Stimulated activated memory B cell treated with anti-CD40 and anti-IgM and Interleukin-4, amounts not matched to agents 10 μg/mL and 1 μg/mL and 100 μg/mL, for 72 hours (primary cell): ENCODE measurements around the gene ABCA8.
"Not testable (repeated sequence)": the region's sequence is repeated elsewhere in the genome, so short reads cannot be mapped to it uniquely, and the experiment has no call there.

Source experiments
- ATAC-seq: fragments of 150-1000 bp; cut with Tn5 transposase; 2 replicates; pipeline ENCODE4 v1.10.0; 2021
- H3K27ac Mint-ChIP-seq: one replicate; pipeline ENCODE4 v1.8.0; 2022; ENCODE audit warnings: mild to moderate bottlenecking, mixed read lengths
- H3K27me3 Mint-ChIP-seq: one replicate; pipeline ENCODE4 v1.8.0; 2022; ENCODE audit warnings: mixed read lengths
- H3K36me3 Mint-ChIP-seq: one replicate; pipeline ENCODE4 v1.8.0; 2022; ENCODE audit warnings: mixed read lengths
- H3K4me1 Mint-ChIP-seq: one replicate; pipeline ENCODE4 v1.8.0; 2022; ENCODE audit warnings: mixed read lengths
- H3K4me3 Mint-ChIP-seq: one replicate; pipeline ENCODE4 v1.8.0; 2022; ENCODE audit warnings: mild to moderate bottlenecking, moderate library complexity, mixed read lengths
- H3K9me3 Mint-ChIP-seq: one replicate; pipeline ENCODE4 v1.8.0; 2022; ENCODE audit warnings: mixed read lengths

Gene ABCA8

DNA sequence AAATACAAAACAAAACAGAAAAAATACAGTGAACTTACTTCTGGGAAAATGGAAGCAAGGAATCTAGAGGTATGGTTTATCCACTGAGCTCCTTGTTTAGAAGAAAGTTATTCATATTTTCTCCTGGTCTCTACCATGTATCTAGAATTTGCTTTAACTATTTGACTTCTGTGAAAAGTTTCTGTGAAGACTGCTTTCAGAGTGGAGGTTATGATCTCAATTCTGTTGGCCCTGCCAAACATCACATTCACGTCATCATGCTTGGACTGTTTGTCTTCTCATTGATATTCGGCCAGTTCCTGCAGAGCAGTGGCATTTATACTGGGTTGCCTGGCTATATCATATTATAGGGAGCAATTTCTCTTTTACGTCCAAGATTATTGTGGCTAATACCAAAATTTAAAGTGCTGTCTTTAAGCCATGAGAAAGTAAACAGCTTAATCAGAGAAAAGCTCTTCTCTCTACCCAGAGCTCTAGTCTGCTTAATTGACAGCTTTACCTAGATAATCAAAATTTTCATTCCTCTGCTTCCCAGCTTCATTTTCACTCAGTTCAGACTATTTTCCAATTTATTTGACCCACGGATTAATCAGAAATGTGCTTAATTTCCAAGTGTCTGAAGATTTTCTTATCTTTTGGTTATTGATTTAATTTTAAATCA is at the start of gene ABCA8:
Gene ABCA8, minus strand, starts transcription at position 212 of the 661 bp plus-strand sequence. CDS start 13,358 bp downstream, outside the sequence.
- Mint-ChIP-seq H3K27ac (no peak within 1 kb of the TSS), H3K36me3 (no peaks in the 10 kb centered on the region), H3K4me1 (no peaks in the 10 kb centered on the region), H3K9me3 (no peaks in the 10 kb centered on the region), H3K4me3 (no peak within 1 kb of the TSS), H3K27me3 (no peaks in the 10 kb centered on the region)
- no peak for ATAC-seq

DNA sequence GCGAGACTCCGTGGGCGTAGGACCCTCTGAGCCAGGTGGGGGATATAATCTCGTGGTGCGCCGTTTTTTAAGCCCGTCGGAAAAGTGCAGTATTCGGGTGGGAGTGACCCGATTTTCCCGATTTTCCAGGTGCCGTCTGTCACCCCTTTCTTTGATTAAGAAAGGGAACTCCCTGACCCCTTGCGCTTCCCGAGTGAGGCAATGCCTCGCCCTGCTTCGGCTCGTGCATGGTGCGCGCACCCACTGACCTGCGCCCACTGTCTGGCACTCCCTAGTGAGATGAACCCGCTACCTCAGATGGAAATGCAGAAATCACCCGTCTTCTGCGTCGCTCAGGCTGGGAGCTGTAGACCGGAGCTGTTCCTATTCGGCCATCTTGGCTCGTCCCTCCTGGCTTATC is 49.6 kb upstream of the ABCA8 start:
- H3K4me1 Mint-ChIP-seq, H3K27ac Mint-ChIP-seq, H3K9me3 Mint-ChIP-seq, H3K36me3 Mint-ChIP-seq, ATAC-seq, H3K27me3 Mint-ChIP-seq, H3K4me3 Mint-ChIP-seq: not testable (repeated sequence)

DNA sequence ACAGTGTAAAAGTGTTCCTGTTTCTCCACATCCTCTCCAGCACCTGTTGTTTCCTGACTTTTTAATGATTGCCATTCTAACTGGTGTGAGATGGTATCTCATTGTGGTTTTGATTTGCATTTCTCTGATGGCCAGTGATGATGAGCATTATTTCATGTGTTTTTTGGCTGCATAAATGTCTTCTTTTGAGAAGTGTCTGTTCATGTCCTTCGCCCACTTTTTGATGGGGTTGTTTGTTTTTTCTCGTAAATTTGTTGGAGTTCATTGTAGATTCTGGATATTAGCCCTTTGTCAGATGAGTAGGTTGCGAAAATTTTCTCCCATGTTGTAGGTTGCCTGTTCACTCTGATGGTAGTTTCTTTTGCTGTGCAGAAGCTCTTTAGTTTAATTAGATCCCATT is 44.6 kb upstream of the ABCA8 start:
- not testable (repeated sequence) for H3K4me3 Mint-ChIP-seq, H3K27me3 Mint-ChIP-seq, H3K36me3 Mint-ChIP-seq, H3K4me1 Mint-ChIP-seq, ATAC-seq, H3K9me3 Mint-ChIP-seq, H3K27ac Mint-ChIP-seq

DNA sequence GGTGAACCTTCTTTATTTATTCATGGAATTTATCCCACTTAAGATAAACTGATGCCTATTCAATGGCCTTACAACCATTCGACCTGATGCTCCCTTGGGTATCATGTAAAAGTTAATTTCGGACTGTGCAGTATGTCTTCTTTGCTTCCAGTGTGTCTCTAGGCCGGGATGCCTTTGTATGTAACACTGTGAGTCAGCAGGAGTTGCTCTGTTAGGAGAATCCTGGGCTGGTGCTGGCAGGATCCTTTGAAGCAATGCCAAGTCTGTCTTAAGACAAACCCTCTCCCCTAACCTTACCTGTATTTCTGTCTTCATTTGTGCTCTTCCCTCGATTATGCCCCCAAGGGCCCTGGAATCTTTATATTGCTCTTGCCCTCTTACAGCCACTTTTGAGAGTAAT is 37.9 kb upstream of the ABCA8 start:
- H3K27me3 Mint-ChIP-seq, result no peaks in the 10 kb centered on the region
- no peak overlapping the region for H3K4me3 Mint-ChIP-seq
- no peak overlapping the region for H3K27ac Mint-ChIP-seq
- ATAC-seq, result no peak
- H3K4me1 Mint-ChIP-seq, result no peaks in the 10 kb centered on the region
- no peaks in the 10 kb centered on the region for H3K36me3 Mint-ChIP-seq
- no peaks in the 10 kb centered on the region for H3K9me3 Mint-ChIP-seq

- Mint-ChIP-seq H3K27ac (no peak overlapping the region), H3K4me3 (no peak overlapping the region), H3K4me1 (no peaks in the 10 kb centered on the region), H3K27me3 (no peaks in the 10 kb centered on the region), H3K36me3 (no peaks in the 10 kb centered on the region), H3K9me3 (no peaks in the 10 kb centered on the region)
- ATAC-seq, result no peak
Measured at GRCh38 chr17:68987966-68988365, 32.8 kb upstream of the ABCA8 start.

DNA sequence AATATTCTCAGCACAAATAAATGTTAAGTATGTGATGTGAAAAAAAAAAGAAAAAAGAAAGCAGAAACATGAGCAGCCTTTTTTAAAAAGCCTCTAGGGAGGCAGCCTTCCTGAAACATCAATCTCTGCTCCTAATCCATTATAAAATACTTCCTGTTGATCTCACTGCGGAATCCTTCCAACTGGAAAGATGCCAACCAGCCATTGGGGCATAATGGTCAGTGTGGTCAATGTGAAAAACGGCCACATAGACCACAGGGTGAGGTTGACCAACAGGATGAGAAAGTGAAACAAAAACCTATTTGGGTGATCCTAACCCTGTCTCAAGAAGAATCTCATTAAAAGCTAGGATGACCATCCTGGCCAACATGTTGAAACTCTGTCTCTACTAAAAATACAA is 26.1 kb upstream of the ABCA8 start:
- Mint-ChIP-seq H3K27ac (no peak overlapping the region), H3K4me1 (no peaks in the 10 kb centered on the region), H3K27me3 (peaks cover 5% of the 10 kb centered on the region), H3K9me3 (no peaks in the 10 kb centered on the region), H3K4me3 (no peak overlapping the region), H3K36me3 (no peaks in the 10 kb centered on the region)
- no peak for ATAC-seq

GRCh38 chr17:68973098-68973846 is 18.1 kb upstream of the ABCA8 start:
- peak overlapping the region; percentile 22 for H3K27ac Mint-ChIP-seq
- ATAC-seq, result no peak
- H3K4me3 Mint-ChIP-seq, result no peak overlapping the region
- peaks cover 6% of the 10 kb centered on the region for H3K4me1 Mint-ChIP-seq
- H3K27me3 Mint-ChIP-seq, result peaks cover 21% of the 10 kb centered on the region
- peaks cover 3% of the 10 kb centered on the region for H3K9me3 Mint-ChIP-seq
- no peaks in the 10 kb centered on the region for H3K36me3 Mint-ChIP-seq

DNA sequence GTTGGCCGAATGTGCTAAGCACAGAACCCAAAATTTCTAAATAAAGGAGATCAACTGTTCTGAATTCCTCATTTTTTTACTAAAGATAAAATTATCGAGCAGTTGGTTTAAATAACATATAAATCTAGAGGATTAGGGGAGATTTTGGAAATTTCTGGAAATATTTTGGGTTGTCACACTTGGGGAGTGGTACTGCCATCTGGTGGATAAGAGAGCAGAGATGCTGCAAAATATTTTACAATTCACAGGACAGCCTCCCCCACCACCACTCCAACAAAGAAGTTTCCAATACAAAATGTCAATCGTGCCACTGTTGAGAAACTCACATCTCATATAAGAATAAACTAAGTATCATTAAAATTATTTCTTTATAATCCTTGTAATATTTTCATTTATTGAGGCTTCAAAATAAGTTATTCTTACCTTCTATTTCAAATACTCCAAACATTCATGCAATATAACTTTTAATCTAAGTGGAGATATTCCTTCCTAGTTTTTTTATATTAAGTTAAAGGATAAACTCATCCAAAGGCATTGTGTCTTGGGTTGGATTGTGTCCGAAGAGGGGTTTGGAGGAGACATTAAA is 17.0 kb upstream of the ABCA8 start:
- Mint-ChIP-seq H3K9me3 (peaks cover 3% of the 10 kb centered on the region), H3K27ac (no peak overlapping the region), H3K27me3 (peaks cover 22% of the 10 kb centered on the region), H3K4me1 (peaks cover 6% of the 10 kb centered on the region), H3K4me3 (no peak overlapping the region), H3K36me3 (no peaks in the 10 kb centered on the region)
- no peak for ATAC-seq

DNA sequence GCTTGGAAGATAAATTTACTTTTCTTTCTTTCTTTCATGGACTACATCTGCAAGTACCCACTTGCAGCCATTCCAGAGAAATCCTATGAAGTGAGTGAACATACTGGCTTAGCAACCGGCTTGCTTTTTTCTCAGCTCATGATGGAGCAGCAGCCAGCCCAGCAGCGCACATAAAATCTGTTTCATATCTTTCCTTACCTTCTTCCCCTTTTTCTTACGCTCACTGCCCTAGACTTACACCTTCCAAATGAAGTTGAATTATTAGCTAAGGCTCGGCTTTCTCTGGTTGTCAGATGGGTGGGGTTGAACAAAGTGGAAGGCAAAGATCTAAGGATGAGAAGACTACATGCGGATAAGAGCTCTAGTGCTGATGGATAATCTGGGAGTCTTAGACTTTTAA is 13.9 kb upstream of the ABCA8 start:
- H3K27ac Mint-ChIP-seq, result no peak overlapping the region
- peaks cover 6% of the 10 kb centered on the region for H3K4me1 Mint-ChIP-seq
- ATAC-seq, result no peak
- no peaks in the 10 kb centered on the region for H3K9me3 Mint-ChIP-seq
- H3K27me3 Mint-ChIP-seq, result peaks cover 17% of the 10 kb centered on the region
- H3K4me3 Mint-ChIP-seq, result no peak overlapping the region
- no peaks in the 10 kb centered on the region for H3K36me3 Mint-ChIP-seq

- no peak overlapping the region for H3K27ac Mint-ChIP-seq
- H3K27me3 Mint-ChIP-seq, result peaks cover 8% of the 10 kb centered on the region
- no peak for ATAC-seq
- H3K4me3 Mint-ChIP-seq, result no peak overlapping the region
- no peaks in the 10 kb centered on the region for H3K36me3 Mint-ChIP-seq
- no peaks in the 10 kb centered on the region for H3K9me3 Mint-ChIP-seq
- peaks cover 5% of the 10 kb centered on the region for H3K4me1 Mint-ChIP-seq
Measured at GRCh38 chr17:68963958-68964357, 8.8 kb upstream of the ABCA8 start.

DNA sequence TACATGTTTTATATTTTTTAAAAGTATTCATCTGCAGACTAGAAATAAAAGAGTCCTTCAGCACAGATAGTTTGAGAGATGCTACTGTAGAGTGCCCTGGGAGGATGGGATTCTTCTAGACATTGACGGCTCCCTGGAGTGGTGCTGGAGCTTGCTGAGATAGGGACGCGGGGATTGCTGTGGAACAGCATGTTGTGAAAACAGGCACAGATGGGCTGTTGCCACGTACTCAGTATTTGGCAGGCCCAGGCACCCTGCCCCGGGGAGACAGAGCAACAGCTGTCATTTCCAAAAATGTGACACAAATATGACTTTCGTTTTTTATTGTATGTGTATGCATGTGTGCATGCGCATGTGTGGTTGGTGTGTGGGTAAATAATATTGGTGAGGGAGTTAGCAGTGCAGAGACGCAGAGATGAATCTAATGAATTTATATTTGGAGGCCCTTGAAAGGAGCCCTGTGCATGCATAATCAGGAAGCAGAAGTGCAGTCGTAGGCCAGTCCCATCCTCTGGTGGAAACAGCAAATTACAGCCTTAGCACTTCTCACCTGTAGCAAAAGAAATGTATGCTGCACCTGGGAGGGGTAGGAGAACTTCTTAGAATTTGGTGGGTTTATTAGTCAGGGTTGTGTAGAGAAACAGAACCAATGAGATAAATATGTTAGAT is 6.2 kb upstream of the ABCA8 start:
- no peaks in the 10 kb centered on the region for H3K27me3 Mint-ChIP-seq
- peaks cover 5% of the 10 kb centered on the region for H3K4me1 Mint-ChIP-seq
- no peaks in the 10 kb centered on the region for H3K36me3 Mint-ChIP-seq
- no peak overlapping the region for H3K4me3 Mint-ChIP-seq
- no peaks in the 10 kb centered on the region for H3K9me3 Mint-ChIP-seq
- H3K27ac Mint-ChIP-seq, result no peak overlapping the region
- peak; percentile 34 for ATAC-seq

DNA sequence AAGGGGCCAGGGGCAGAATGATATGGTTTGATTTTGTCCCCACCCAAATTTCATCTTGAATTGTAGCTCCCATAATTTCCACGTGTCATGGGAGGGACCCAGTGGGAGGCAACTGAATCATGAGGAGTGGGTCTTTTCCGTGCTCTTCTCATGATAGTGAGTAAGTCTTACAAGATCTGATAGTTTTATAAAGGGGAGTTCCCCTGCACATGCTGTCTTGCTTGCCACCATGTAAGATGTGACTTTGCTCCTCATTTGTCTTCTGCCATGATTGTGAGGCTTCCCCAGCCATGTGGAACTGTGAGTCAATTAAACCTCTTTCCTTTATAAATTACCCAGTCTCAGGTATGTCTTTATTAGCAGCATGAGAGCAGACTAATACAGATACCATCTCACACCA is 3.9 kb upstream of the ABCA8 start:
- H3K27ac Mint-ChIP-seq, ATAC-seq, H3K4me1 Mint-ChIP-seq, H3K9me3 Mint-ChIP-seq, H3K27me3 Mint-ChIP-seq, H3K4me3 Mint-ChIP-seq, H3K36me3 Mint-ChIP-seq: not testable (repeated sequence)

GRCh38 chr17:68957944-68958343 is 2.8 kb upstream of the ABCA8 start:
- H3K36me3 Mint-ChIP-seq, result no peaks in the 10 kb centered on the region
- no peak for ATAC-seq
- no peaks in the 10 kb centered on the region for H3K27me3 Mint-ChIP-seq
- H3K9me3 Mint-ChIP-seq, result no peaks in the 10 kb centered on the region
- H3K27ac Mint-ChIP-seq, result no peak overlapping the region
- H3K4me3 Mint-ChIP-seq, result no peak overlapping the region
- peaks cover 5% of the 10 kb centered on the region for H3K4me1 Mint-ChIP-seq

- Mint-ChIP-seq H3K4me3 (no peak overlapping the region), H3K4me1 (no peaks in the 10 kb centered on the region), H3K27ac (no peak overlapping the region), H3K27me3 (peaks cover 4% of the 10 kb centered on the region), H3K9me3 (no peaks in the 10 kb centered on the region), H3K36me3 (no peaks in the 10 kb centered on the region)
- ATAC-seq, result no peak
Measured at GRCh38 chr17:68954146-68954896, 871 bp downstream of the ABCA8 start.
